Lung (tissue), 12 donors: ENCODE results near the gene CELF5. TPM values are rescaled to one million over a fixed set of nuclear protein-coding genes. Genes with fewer than 3 reads are reported as not detected.
"Not testable (repeated sequence)": the region's sequence is repeated elsewhere in the genome, so short reads cannot be mapped to it uniquely, and the experiment has no call there.

Experiments used
- ATAC-seq: fragments of 200-7000 bp; cut with Tn5 transposase; one replicate; pipeline ENCODE4 v1.9.1; 2020; ENCODE audit warnings: moderate number of reproducible peaks; ENCODE audit not compliant: insufficient read depth, low FRiP score
- DNase-seq, 3 donors: peaks; one replicate each; pipeline ENCODE4 v3.0.0-alpha.2; 2013 to 2017
- H3K27ac ChIP-seq, 2 donors: one replicate each; pipeline ENCODE4 v1.5.1; 2013; ENCODE audit warnings: mild to moderate bottlenecking in 2 of 2, moderate library complexity in 2 of 2, control low read depth in 1 of 2, inconsistent platforms in 1 of 2, low read depth in 1 of 2, low read length in 1 of 2
- H3K27me3 ChIP-seq, 3 donors: one replicate each; pipeline ENCODE4 v1.5.1; 2013; ENCODE audit warnings: low read length in 2 of 3; ENCODE audit not compliant: control insufficient read depth in 3 of 3, insufficient read depth in 3 of 3
- H3K36me3 ChIP-seq, 4 donors: one replicate each; pipeline ENCODE4 v1.5.1; 2013; ENCODE audit warnings: low read length in 4 of 4, mild to moderate bottlenecking in 1 of 4, moderate library complexity in 1 of 4; ENCODE audit not compliant: control insufficient read depth in 4 of 4, insufficient read depth in 4 of 4
- H3K4me1 ChIP-seq, 5 donors: one replicate each; pipeline ENCODE4 v1.5.1; 2013; ENCODE audit warnings: low read length in 5 of 5, mild to moderate bottlenecking in 2 of 5, moderate library complexity in 1 of 5; ENCODE audit not compliant: control insufficient read depth in 5 of 5, insufficient read depth in 5 of 5
- H3K4me3 ChIP-seq: one replicate; pipeline ENCODE4 v1.5.1; 2013; ENCODE audit warnings: mild to moderate bottlenecking, control low read depth, moderate library complexity
- H3K9ac ChIP-seq, 2 donors: one replicate each; pipeline ENCODE4 v1.5.1; 2013; ENCODE audit warnings: low read length in 2 of 2, control low read depth in 1 of 2; ENCODE audit not compliant: insufficient read depth in 1 of 2
- H3K9me3 ChIP-seq, 4 donors: one replicate each; pipeline ENCODE4 v1.5.1; 2013; ENCODE audit warnings: low read length in 3 of 4, mild to moderate bottlenecking in 1 of 4, moderate library complexity in 1 of 4; ENCODE audit not compliant: control insufficient read depth in 4 of 4, insufficient read depth in 3 of 4
- CTCF ChIP-seq: IDR thresholded peaks from 2 replicates; pipeline ENCODE4 v1.5.1; 2012; ENCODE audit warnings: mild to moderate bottlenecking; ENCODE audit errors: control extremely low read depth, extremely low read depth
- WGBS, 2 donors: extraction: QIAGEN DNeasy Blood & Tissue Kit; methylation state at CpG; one replicate each; pipeline ENCODE4 v1.1.7; 2013; 5-methylcytosine and 5-hydroxymethylcytosine counted together
- polyA plus RNA-seq, 2 donors: library from polyadenylated mRNA; stranded (reverse); fragments of 200-250 nt; gene quantifications; one replicate each; pipeline ENCODE4 v1.2.1, GENCODE V29; 2013
- total RNA-seq, 2 donors: library from RNA; depleted of rRNA in 1 of 2; stranded (reverse); fragments of >200 nt in 1 of 2; gene quantifications; one replicate each; pipeline ENCODE4 v1.2.1, GENCODE V29; 2014 to 2021
- donor health status: control.
- donor health status: control.
- donor health status: Bipolar disorder and iron deficiency.
- donor health status: healthy.
- donor health status: DM: yes; HTN: yes; CAD: no.

Gene CELF5
- total and polyA plus RNA-seq, 4 donors: 0.08 to 0.14 (median 0.12) TPM; not detected in 1

GRCh38 chr19:3190921-3191805, 33.3 kb upstream of the CELF5 start:
- 85 to 90% methylated on average over 46 of the region's 46 CpGs for WGBS, 2 donors
- Histone ChIP-seq H3K4me1 (peaks cover 0 to 20% (median 4%) of the 10 kb centered on the region in 5 donors), H3K9ac (no peak overlapping the region), H3K4me3 (no peak overlapping the region), H3K9me3 (no peaks in the 10 kb centered on the region), H3K27me3 (no peaks in the 10 kb centered on the region), H3K27ac (no peak overlapping the region), H3K36me3 (peaks cover 0 to 34% (median 0%) of the 10 kb centered on the region in 4 donors)
- no peak for TF ChIP-seq CTCF
- ATAC-seq (no peak), DNase-seq (no peak)

GRCh38 chr19:3191806-3192104, 32.7 kb upstream of the CELF5 start:
- Histone ChIP-seq H3K4me1 (peaks cover 0 to 16% (median 4%) of the 10 kb centered on the region in 5 donors), H3K36me3 (peaks cover 0 to 40% (median 0%) of the 10 kb centered on the region in 4 donors)
- not testable (repeated sequence) for H3K9ac ChIP-seq, ATAC-seq, H3K27me3 ChIP-seq, DNase-seq, H3K4me3 ChIP-seq, H3K27ac ChIP-seq, H3K9me3 ChIP-seq
- WGBS, 2 donors: 90 to 96% methylated on average over 12 of the region's 12 CpGs

- ATAC-seq (no peak), DNase-seq (no peak)
- Histone ChIP-seq H3K27me3 (no peaks in the 10 kb centered on the region), H3K9me3 (no peaks in the 10 kb centered on the region), H3K9ac (no peak overlapping the region), H3K27ac (no peak overlapping the region), H3K4me3 (no peak overlapping the region), H3K4me1 (peaks cover 0 to 12% (median 0%) of the 10 kb centered on the region in 5 donors), H3K36me3 (peaks cover 0 to 44% (median 0%) of the 10 kb centered on the region in 4 donors)
- no peak for TF ChIP-seq CTCF
- whole genome bisulfite sequencing, 2 donors: 96 to 98% methylated on average over 28 to 32 of the region's 32 CpGs
Observed at GRCh38 chr19:3192228-3192635, 32.2 kb upstream of the CELF5 start.

DNA sequence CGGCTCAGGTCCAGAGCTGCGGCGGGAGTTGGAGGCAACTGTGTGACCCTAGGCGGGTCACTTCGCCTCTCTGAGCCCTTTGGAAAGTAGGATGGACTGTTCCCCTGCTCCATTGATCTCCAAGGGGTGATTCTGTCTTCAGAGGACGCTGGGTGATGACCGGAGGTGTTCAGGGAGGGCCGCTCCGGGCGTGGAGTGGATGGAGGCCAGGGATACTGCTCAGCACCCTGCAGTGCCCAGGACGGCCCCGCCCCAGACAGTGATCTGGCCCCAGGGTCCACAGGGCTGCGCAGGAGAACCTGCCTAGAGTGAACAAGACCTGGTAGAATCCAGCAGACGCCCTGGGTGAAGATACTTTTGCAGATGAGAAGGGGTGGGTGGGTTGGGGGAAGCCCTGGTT, 31.8 kb upstream of the CELF5 start:
- Histone ChIP-seq H3K4me1 (peaks cover 0 to 8% (median 0%) of the 10 kb centered on the region in 5 donors), H3K9ac (no peak overlapping the region), H3K9me3 (no peaks in the 10 kb centered on the region), H3K4me3 (no peak overlapping the region), H3K27me3 (no peaks in the 10 kb centered on the region), H3K36me3 (peaks cover 0 to 44% (median 0%) of the 10 kb centered on the region in 4 donors), H3K27ac (no peak overlapping the region)
- WGBS, 2 donors: 94 to 95% methylated on average over 14 of the region's 14 CpGs
- no peak for DNase-seq
- no peak for TF ChIP-seq CTCF
- ATAC-seq: no peak
